Measurements from ENCODE around the gene ATP23. TPM values are rescaled to one million over a fixed set of nuclear protein-coding genes. Genes with fewer than 3 reads are reported as not detected.

ATP23 gene
- polyA plus RNA-seq, 1 of the 3 experiments (the other 2 are of a cell fraction): 6.4 TPM

GRCh38 chr12:57952766-57953165 is 11.4 kb downstream of the ATP23 start:
- no peak overlapping the region for H2AFZ ChIP-seq (ENCODE audit: low read depth)
- no peaks in the 10 kb centered on the region for H3K27me3 ChIP-seq (ENCODE audit: insufficient read depth)
- H3K4me3 ChIP-seq (ENCODE audit: low read depth in 2 of 2, low read length in 1 of 2): no peak overlapping the region
- H3K9ac ChIP-seq: no peak overlapping the region
- H3F3A ChIP-seq (replicated peaks; ENCODE audit: insufficient read depth): no peaks in the 10 kb centered on the region
- no peaks in the 10 kb centered on the region for H3K79me2 ChIP-seq (ENCODE audit: insufficient read depth)
- no peak overlapping the region for H3K27ac ChIP-seq (ENCODE audit: low read depth in 2 of 2, low read length in 1 of 2)
- WGBS (ENCODE audit: low lambda C conversion rate): 95% methylated on average over 2 of the region's 2 CpGs
- ChIA-PET CTCF (interaction anchor here (1.5 kb wide), 1 partner anchor 16 kb away, joined by 3 read pairs; no protein-coding TSS in a partner anchor), POLR2A (no interaction called here)
- H3K36me3 ChIP-seq (replicated peaks in 1 of 2; ENCODE audit: control insufficient read depth in 1 of 2, insufficient read depth in 2 of 2, low read length in 1 of 2): peaks cover 11 to 12% of the 10 kb centered on the region in 2 experiments
- H3K4me1 ChIP-seq (ENCODE audit: control insufficient read depth in 1 of 2, insufficient read depth in 2 of 2, low read depth in 1 of 2, low read length in 1 of 2): no peaks in the 10 kb centered on the region
- no peak overlapping the region for H3K4me2 ChIP-seq
- H4K20me1 ChIP-seq (ENCODE audit: insufficient read depth): no peaks in the 10 kb centered on the region
- no peaks in the 10 kb centered on the region for H3K9me2 ChIP-seq
- no peak for DNase-seq
- H3K9me3 ChIP-seq: no peaks in the 10 kb centered on the region
- TF ChIP-seq TEAD4 (IDR thresholded peaks at IDR 0.05; ENCODE audit: borderline replicate concordance, insufficient read depth) (no peak), ZBTB33 (IDR thresholded peaks at IDR 0.05; ENCODE audit: borderline replicate concordance, low read depth) (no peak), TCF12 (IDR thresholded peaks at IDR 0.05) (no peak), NFIC (IDR thresholded peaks at IDR 0.05; ENCODE audit: borderline replicate concordance) (no peak), EZH2phosphoT487 (IDR thresholded peaks at IDR 0.05; ENCODE audit: borderline replicate concordance, low read depth) (no peak)

GRCh38 chr12:57954768-57955167 is 13.4 kb downstream of the ATP23 start:
- 92% methylated on average over 1 of the region's 1 CpG for WGBS (ENCODE audit: low lambda C conversion rate)
- no peaks in the 10 kb centered on the region for H3F3A ChIP-seq (replicated peaks; ENCODE audit: insufficient read depth)
- no peaks in the 10 kb centered on the region for H3K9me3 ChIP-seq
- H3K4me3 ChIP-seq (ENCODE audit: low read depth in 2 of 2, low read length in 1 of 2): no peak overlapping the region
- H3K27me3 ChIP-seq (ENCODE audit: insufficient read depth): no peaks in the 10 kb centered on the region
- ChIA-PET POLR2A (no interaction called here), CTCF (no interaction called here)
- H3K36me3 ChIP-seq (replicated peaks in 1 of 2; ENCODE audit: control insufficient read depth in 1 of 2, insufficient read depth in 2 of 2, low read length in 1 of 2): peaks cover 11 to 12% of the 10 kb centered on the region in 2 experiments
- TF ChIP-seq RXRA (IDR thresholded peaks at IDR 0.05; ENCODE audit: borderline replicate concordance, low read depth) (no peak), NRF1 (IDR thresholded peaks at IDR 0.05; ENCODE audit: low read depth, low read length) (no peak), CTCF (IDR thresholded peaks at IDR 0.05) (no peak), MXI1 (IDR thresholded peaks at IDR 0.05; ENCODE audit: low read depth, low read length) (no peak), SMC3 (IDR thresholded peaks at IDR 0.05; ENCODE audit: low read depth, low read length) (no peak)
- H3K9ac ChIP-seq: no peak overlapping the region
- no peak overlapping the region for H3K4me2 ChIP-seq
- no peak overlapping the region for H2AFZ ChIP-seq (ENCODE audit: low read depth)
- no peaks in the 10 kb centered on the region for H3K79me2 ChIP-seq (ENCODE audit: insufficient read depth)
- DNase-seq: no peak
- no peaks in the 10 kb centered on the region for H3K4me1 ChIP-seq (ENCODE audit: control insufficient read depth in 1 of 2, insufficient read depth in 2 of 2, low read depth in 1 of 2, low read length in 1 of 2)
- no peaks in the 10 kb centered on the region for H3K9me2 ChIP-seq
- H3K27ac ChIP-seq (ENCODE audit: low read depth in 2 of 2, low read length in 1 of 2): no peak overlapping the region
- H4K20me1 ChIP-seq (ENCODE audit: insufficient read depth): no peaks in the 10 kb centered on the region
